Activated T-helper 1 cell treated with anti-CD3 and anti-CD28 coated beads, Interleukin-12 subunit alpha, Interleukin-12 subunit beta, Interleukin-2, Interleukin-4 antibody, amounts not matched to agents 30 ng/mL and 10 ng/mL and 1 ng/mL, durations not matched to agents 14 hours and 24 hours and 36 hours (primary cell): Measurements from ENCODE around the gene ABCA2. TPM values are rescaled to one million over a fixed set of nuclear protein-coding genes. Genes with fewer than 3 reads are reported as not detected.

ENCODE experiments used
- DNase-seq: peaks from one replicate; pipeline ENCODE4 v3.0.0; 2021; ENCODE audit warnings: low spot score
- H3K27ac Mint-ChIP-seq: one replicate; pipeline ENCODE4 v1.8.0; 2021; ENCODE audit warnings: mild to moderate bottlenecking, mixed read lengths
- H3K27me3 Mint-ChIP-seq: one replicate; pipeline ENCODE4 v1.8.0; 2022; ENCODE audit warnings: mild to moderate bottlenecking, moderate library complexity, mixed read lengths; ENCODE audit not compliant: insufficient read depth
- H3K36me3 Mint-ChIP-seq: one replicate; pipeline ENCODE4 v1.8.0; 2021; ENCODE audit warnings: low read depth, mixed read lengths
- H3K4me1 Mint-ChIP-seq: one replicate; pipeline ENCODE4 v1.8.0; 2021; ENCODE audit warnings: low read depth, mixed read lengths
- H3K4me3 Mint-ChIP-seq: one replicate; pipeline ENCODE4 v1.8.0; 2021; ENCODE audit warnings: mild to moderate bottlenecking, moderate library complexity, mixed read lengths
- H3K9me3 Mint-ChIP-seq: one replicate; pipeline ENCODE4 v1.8.0; 2021; ENCODE audit warnings: mixed read lengths
- intact Hi-C: fragments of 100-400 bp; cut with micrococcal nuclease; formaldehyde crosslinking; loops from one replicate; pipeline ENCODE4 v1.15.1; 2024
- total RNA-seq: library from RNA; stranded (reverse); gene quantifications from 2 replicates; pipeline ENCODE4 v1.2.3, GENCODE V29; 2022

The ABCA2 gene, protein sequence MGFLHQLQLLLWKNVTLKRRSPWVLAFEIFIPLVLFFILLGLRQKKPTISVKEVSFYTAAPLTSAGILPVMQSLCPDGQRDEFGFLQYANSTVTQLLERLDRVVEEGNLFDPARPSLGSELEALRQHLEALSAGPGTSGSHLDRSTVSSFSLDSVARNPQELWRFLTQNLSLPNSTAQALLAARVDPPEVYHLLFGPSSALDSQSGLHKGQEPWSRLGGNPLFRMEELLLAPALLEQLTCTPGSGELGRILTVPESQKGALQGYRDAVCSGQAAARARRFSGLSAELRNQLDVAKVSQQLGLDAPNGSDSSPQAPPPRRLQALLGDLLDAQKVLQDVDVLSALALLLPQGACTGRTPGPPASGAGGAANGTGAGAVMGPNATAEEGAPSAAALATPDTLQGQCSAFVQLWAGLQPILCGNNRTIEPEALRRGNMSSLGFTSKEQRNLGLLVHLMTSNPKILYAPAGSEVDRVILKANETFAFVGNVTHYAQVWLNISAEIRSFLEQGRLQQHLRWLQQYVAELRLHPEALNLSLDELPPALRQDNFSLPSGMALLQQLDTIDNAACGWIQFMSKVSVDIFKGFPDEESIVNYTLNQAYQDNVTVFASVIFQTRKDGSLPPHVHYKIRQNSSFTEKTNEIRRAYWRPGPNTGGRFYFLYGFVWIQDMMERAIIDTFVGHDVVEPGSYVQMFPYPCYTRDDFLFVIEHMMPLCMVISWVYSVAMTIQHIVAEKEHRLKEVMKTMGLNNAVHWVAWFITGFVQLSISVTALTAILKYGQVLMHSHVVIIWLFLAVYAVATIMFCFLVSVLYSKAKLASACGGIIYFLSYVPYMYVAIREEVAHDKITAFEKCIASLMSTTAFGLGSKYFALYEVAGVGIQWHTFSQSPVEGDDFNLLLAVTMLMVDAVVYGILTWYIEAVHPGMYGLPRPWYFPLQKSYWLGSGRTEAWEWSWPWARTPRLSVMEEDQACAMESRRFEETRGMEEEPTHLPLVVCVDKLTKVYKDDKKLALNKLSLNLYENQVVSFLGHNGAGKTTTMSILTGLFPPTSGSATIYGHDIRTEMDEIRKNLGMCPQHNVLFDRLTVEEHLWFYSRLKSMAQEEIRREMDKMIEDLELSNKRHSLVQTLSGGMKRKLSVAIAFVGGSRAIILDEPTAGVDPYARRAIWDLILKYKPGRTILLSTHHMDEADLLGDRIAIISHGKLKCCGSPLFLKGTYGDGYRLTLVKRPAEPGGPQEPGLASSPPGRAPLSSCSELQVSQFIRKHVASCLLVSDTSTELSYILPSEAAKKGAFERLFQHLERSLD (N-terminal part only)
- total RNA-seq = 25.7 and 26.9 TPM in 2 replicates

DNA sequence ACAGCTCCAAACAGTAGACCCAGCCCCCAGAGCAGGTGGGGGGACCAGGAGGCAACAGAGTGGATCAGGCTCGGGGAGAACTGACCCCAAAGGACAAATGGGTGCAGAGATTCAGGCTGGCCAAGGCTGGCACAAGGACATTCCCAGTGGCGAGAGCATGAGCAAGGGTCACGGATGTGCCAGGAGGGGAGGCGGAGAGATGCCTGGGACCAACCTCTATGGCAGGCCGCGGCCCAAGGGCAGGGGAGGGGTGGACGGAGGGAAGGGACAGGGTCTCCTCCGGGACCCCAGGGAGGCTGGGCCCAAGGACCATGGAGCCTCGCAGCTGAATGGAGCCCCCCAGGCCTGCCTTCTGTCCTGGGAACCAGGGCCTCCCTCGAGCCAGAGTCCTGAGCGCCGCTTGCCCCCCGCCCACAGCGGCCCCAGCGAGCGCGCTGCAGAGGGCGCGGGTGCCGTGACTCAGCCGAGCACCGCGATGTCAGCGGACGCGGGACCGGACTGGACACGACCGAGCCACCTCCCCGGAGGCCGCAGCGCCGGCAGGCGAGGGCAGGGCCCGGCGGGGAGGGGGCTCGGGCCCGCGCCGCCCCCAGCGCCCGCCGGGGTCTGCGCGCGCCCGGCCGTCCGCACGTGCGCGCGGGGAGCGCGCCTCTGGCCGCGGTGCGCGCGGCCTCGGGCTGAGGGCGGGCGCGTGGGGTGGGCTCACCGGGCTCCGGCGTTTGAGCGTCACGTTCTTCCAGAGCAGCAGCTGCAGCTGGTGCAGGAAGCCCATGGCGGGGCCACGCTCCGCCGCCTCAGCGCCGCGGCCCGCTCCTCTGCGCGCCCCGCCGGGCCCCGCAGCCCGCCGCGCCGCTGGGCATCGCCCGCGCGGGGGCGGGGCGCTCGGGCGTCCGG lies at the start of gene ABCA2:
TSS of gene ABCA2 (minus strand) at position 869 of the 894 bp plus-strand sequence. CDS start at position 772, 97 bp downstream.
- H3K9me3 Mint-ChIP-seq = no peaks in the 10 kb centered on the region
- H3K36me3 Mint-ChIP-seq = no peaks in the 10 kb centered on the region
- no peaks in the 10 kb centered on the region for H3K27me3 Mint-ChIP-seq
- peak within 1 kb of the TSS; percentile 83 for H3K4me3 Mint-ChIP-seq
- intact Hi-C loops = loop anchor here (2.0 to 10.0 kb wide), 5 partner anchors 39 to 543 kb away; partner anchors contain the start of genes C8G, RNF208 and SEC16A
- no peak for DNase-seq
- peak within 1 kb of the TSS; percentile 58 for H3K27ac Mint-ChIP-seq
- H3K4me1 Mint-ChIP-seq = peaks cover 18% of the 10 kb centered on the region

DNA sequence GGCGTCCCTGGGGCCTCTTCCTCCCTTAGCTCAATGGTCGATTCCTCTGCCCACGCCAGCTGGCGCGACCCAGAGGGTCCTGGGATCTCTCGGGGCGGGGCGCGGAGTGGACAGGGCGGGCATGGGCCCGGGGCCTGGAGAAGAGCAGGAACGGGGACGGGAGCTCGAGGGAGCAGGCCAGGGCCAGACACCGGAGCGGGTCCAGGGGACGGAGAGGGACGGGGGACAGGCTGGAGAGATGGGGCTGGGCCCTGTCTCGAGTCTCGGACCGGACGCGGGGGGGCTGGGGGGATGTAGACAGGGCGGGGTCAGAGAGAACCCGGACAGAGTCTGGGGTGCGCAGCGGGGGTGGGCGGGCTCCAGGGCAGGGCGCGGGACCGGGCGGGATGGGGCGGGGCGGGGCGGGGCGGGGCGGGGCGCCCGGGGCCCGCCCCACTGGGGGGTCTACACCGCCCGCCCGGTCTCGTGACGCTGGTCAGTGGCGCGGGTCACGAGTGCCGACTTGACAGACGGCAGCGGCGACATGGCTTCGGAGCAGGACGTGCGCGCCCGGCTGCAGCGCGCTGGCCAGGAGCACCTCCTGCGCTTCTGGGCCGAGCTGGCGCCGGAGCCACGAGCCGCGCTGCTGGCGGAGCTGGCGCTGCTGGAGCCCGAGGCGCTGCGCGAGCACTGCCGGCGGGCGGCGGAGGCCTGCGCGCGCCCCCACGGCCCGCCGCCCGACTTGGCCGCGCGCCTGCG lies 49.1 kb upstream of the ABCA2 start, which contains the start of gene UAP1L1:
TSS of gene UAP1L1 (plus strand) at position 508 of the 738 bp plus-strand sequence. CDS start at position 524, 16 bp downstream.
- Mint-ChIP-seq H3K4me1 (no peaks in the 10 kb centered on the region), H3K36me3 (peaks cover 3% of the 10 kb centered on the region), H3K9me3 (no peaks in the 10 kb centered on the region), H3K4me3 (peak within 1 kb of the TSS; percentile 74), H3K27me3 (peaks cover 2% of the 10 kb centered on the region), H3K27ac (no peak within 1 kb of the TSS)
- intact Hi-C loops = loop anchor here (1.0 kb wide), 1 partner anchor 9 kb away; the partner anchor contains the start of gene MAN1B1
- peak; percentile 62 for DNase-seq

DNA sequence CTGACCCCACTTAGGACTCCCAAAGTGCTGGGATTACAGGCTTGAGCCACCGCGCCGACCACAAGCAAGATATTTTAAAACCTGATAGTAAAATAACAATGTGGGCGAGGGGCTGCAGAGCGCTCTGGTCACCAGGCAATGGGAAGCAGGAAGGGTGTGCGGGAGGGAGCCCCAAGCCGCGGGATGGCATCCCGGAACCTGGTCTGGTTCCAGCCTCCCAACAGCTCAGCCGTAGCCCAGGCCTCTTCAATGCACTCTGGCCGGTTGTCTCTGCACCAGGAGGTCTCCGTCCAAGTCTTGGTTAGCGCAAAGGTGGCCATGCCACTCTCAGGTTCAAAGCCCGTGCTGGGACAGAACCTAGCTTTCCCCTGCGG lies 48.6 kb upstream of the ABCA2 start:
- H3K9me3 Mint-ChIP-seq = no peaks in the 10 kb centered on the region
- H3K27me3 Mint-ChIP-seq = peaks cover 2% of the 10 kb centered on the region
- peaks cover 3% of the 10 kb centered on the region for H3K36me3 Mint-ChIP-seq
- intact Hi-C loops = loop anchor here (1.0 kb wide), 1 partner anchor 10 kb away; the partner anchor contains the start of gene MAN1B1
- no peak overlapping the region for H3K27ac Mint-ChIP-seq
- H3K4me1 Mint-ChIP-seq = no peaks in the 10 kb centered on the region
- H3K4me3 Mint-ChIP-seq = peak overlapping the region; percentile 73
- no peak for DNase-seq

DNA sequence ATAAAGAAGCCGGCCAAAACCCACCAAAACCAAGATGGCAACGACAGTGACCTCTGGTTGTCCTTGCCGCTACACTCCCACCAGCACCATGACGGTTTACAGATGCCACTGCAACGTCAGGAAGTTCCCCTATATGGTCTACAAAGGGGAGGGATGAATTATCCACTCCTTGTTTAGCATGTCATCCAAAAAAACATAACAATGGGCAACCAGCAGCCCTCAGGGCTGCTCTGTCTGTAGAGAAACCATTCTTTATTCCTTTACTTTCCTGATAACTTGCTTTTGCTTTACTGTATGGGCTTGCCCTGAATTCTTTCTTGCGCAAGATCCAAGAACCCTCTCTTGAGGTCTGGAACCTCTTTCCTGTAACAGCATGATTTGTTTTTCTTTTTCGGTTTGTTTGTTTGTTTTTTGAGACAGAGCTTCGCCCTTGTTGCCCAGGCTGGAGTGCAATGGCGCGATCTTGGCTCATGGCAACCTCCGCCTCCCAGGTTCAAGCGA lies 47.3 kb upstream of the ABCA2 start:
- H3K27ac Mint-ChIP-seq = no peak overlapping the region
- H3K4me3 Mint-ChIP-seq = no peak overlapping the region
- peaks cover 2% of the 10 kb centered on the region for H3K27me3 Mint-ChIP-seq
- H3K9me3 Mint-ChIP-seq = no peaks in the 10 kb centered on the region
- no peak for DNase-seq
- H3K4me1 Mint-ChIP-seq = peaks cover 9% of the 10 kb centered on the region
- intact Hi-C loops = no loop called here
- H3K36me3 Mint-ChIP-seq = peaks cover 3% of the 10 kb centered on the region

DNA sequence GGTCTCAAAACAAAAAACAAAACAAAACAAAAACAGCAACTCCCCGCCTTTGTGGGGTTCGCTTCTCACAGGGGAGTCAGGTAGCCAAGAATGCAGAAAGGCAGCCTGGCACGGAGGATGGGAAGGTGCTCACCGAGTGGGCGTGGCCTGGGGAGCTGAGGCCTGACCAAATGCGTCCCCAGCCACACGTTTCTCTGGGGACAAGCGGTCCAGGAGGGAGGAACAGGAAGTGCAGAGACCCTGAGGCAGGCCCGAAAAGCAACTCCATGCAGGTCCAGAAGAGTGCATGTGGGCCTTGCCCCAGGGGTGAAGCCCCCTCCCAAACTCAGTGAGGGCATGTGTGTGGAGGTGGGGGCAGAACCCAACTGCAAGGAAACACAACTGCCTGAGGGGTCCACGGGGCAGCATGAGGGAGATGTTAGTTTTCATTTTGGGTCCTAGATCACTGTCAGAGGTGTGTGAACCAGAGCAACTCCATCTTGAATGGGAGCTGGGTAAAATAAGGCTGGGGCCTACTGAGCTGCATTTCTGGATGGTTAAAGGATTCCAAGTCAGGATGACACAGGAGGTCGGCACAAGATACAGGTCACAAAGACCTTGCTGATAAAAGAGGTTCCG lies 46.7 kb upstream of the ABCA2 start:
- Mint-ChIP-seq H3K4me3 (peak overlapping the region; percentile 42), H3K27ac (no peak overlapping the region), H3K9me3 (no peaks in the 10 kb centered on the region), H3K4me1 (peaks cover 9% of the 10 kb centered on the region), H3K36me3 (peaks cover 2% of the 10 kb centered on the region), H3K27me3 (peaks cover 2% of the 10 kb centered on the region)
- no peak for DNase-seq
- intact Hi-C loops = no loop called here

DNA sequence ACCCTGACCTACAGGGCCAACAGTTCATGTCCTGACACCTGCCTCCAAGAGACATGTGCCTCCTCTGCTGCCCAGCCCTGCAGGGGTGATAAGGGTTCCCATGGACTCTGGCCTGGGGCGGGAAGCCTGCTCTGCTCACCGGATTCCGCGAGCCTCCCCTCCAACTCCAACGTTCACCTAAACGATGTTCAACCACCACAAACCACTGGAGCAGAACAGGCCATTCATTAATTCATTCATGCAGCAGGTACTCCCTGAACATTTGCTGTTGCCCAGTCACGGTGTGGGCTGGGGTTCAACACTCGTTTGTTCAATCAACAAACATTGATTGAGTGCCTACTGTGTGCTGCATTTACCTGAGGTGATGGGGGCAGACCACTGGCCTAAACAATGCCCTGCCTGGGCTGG lies 46.0 kb upstream of the ABCA2 start:
- Mint-ChIP-seq H3K36me3 (no peaks in the 10 kb centered on the region), H3K4me1 (peaks cover 9% of the 10 kb centered on the region), H3K4me3 (no peak overlapping the region), H3K9me3 (no peaks in the 10 kb centered on the region), H3K27ac (no peak overlapping the region), H3K27me3 (peaks cover 2% of the 10 kb centered on the region)
- intact Hi-C loops = no loop called here
- DNase-seq = no peak

DNA sequence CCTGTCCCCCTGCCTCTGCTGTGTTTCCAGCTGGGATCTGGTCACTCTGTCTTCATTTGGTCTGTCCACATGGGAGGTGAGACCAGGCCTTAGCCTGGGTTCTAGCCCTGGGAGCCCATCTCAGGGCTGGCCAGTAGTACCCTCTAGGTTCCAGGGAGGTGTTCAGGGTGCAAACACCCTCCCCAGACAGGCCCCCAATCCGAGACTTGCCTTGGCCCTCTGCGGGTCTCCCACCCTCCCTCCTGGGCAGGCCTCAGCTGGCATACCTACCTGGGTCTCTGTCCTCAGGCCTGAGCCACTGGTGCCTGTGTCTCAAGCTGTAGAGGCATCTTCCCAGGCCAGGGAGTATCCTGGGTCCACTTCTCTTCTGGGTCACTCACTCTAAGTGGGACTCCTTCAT lies 43.2 kb upstream of the ABCA2 start:
- Mint-ChIP-seq H3K9me3 (no peaks in the 10 kb centered on the region), H3K27me3 (peaks cover 5% of the 10 kb centered on the region), H3K36me3 (peaks cover 4% of the 10 kb centered on the region), H3K4me3 (peak overlapping the region; percentile 86), H3K27ac (peak overlapping the region; percentile 91), H3K4me1 (peaks cover 16% of the 10 kb centered on the region)
- intact Hi-C loops = loop anchor here (2.0 kb wide), 1 partner anchor 280 kb away; the partner anchor contains the start of gene TMEM141
- DNase-seq = no peak

DNA sequence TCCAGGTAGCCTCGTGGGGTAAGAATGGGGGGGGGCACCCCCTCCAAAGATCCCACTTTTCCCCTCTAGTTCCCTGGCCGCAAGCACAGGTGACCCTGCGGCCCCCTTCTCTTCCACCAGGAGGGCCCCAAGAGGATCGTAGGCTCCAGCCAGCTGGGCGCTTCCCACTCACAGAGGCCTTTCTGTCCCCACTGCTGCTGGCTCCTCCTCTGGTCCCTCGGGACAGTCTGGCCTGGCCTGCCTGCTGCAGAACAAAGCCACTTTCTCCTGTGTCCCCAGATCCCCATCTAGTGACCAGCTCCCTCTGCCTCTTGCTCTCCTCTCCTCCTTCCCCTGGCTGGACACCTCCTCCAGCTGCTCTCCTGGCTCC lies 42.9 kb upstream of the ABCA2 start:
- Mint-ChIP-seq H3K36me3 (peaks cover 4% of the 10 kb centered on the region), H3K9me3 (no peaks in the 10 kb centered on the region), H3K4me3 (peak overlapping the region; percentile 86), H3K27me3 (peaks cover 3% of the 10 kb centered on the region), H3K4me1 (peaks cover 16% of the 10 kb centered on the region), H3K27ac (peak overlapping the region; percentile 91)
- intact Hi-C loops = loop anchor here (1.0 to 2.0 kb wide), 3 partner anchors 15 to 280 kb away; partner anchors contain the start of genes DPP7, MAN1B1 and TMEM141
- DNase-seq = no peak

DNA sequence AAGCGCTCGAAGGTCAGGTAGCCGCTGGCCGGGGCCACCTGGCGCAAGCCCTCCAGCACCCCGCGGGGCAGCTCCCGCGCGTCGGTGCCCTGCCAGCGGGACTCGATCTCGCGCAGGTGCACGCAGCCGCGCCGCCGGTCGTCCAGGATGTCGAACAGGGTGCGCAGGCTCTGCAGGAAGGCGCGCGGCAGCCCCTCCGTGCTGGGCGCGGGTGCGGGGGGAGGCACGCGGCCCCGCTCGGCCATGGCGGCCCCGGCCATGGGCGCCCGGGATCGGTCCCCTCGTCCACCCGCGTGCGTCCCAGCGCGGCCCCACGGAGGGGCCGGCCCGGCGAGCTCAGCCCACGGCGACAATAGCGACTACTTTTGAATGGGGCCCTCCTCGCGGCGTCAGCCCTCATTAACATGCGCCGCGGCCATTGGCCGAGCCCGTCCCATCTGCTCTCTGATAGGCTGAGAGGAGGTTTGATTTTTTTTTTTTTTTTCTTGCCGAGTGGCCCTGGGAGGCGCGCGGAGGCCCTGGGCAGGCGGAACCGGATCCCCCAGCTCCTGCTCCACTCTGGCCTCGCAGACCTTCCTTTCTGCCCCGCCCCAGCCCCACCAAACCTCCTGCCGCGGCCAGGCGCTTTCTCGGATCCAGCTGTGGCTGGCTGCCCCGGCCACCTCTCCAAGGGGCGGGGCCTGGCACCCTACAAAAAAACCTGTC lies 42.3 kb upstream of the ABCA2 start, which contains the start of gene SAPCD2:
TSS of gene SAPCD2 (minus strand) at position 357 of the 705 bp plus-strand sequence. CDS start at position 260, 97 bp downstream.
- intact Hi-C loops = loop anchor here (1.0 to 2.0 kb wide), 3 partner anchors 16 to 280 kb away; partner anchors contain the start of genes DPP7, MAN1B1 and TMEM141
- no peaks in the 10 kb centered on the region for H3K9me3 Mint-ChIP-seq
- H3K36me3 Mint-ChIP-seq = peaks cover 4% of the 10 kb centered on the region
- peak; percentile 85 for DNase-seq
- H3K4me1 Mint-ChIP-seq = peaks cover 16% of the 10 kb centered on the region
- H3K27me3 Mint-ChIP-seq = peaks cover 3% of the 10 kb centered on the region
- peak within 1 kb of the TSS; percentile 91 for H3K27ac Mint-ChIP-seq
- peak within 1 kb of the TSS; percentile 86 for H3K4me3 Mint-ChIP-seq
